GM19468 (cell line): ENCODE data around the gene ATP6V0D1.
"Not testable (repeated sequence)": the region's sequence is repeated elsewhere in the genome, so short reads cannot be mapped to it uniquely, and the experiment has no call there.

Experiments used
- ATAC-seq: cut with Tn5 transposase; IDR thresholded peaks from one replicate; pipeline ENCODE4 v1.9.1; 2021; ENCODE audit warnings: mild to moderate bottlenecking, moderate library complexity, moderate number of reproducible peaks; ENCODE audit not compliant: unreplicated experiment; ENCODE audit errors: extremely low read depth

Gene ATP6V0D1

GRCh38 chr16:67504031-67505021 is 23.4 kb upstream of the ATP6V0D1 start:
- no peak for ATAC-seq

- ATAC-seq, result no peak
These were observed 18.1 kb upstream of the ATP6V0D1 start for GRCh38 chr16:67499106-67499505.

GRCh38 chr16:67490335-67491096 is 9.6 kb upstream of the ATP6V0D1 start:
- no peak for ATAC-seq

- no peak for ATAC-seq
These were observed 8.6 kb upstream of the ATP6V0D1 start for GRCh38 chr16:67489401-67490083.

GRCh38 chr16:67487561-67487960 is 6.6 kb upstream of the ATP6V0D1 start:
- ATAC-seq, result not testable (repeated sequence)

- no peak for ATAC-seq
These were observed 5.8 kb upstream of the ATP6V0D1 start for GRCh38 chr16:67486805-67487204.

GRCh38 chr16:67483731-67484525 is 3.0 kb upstream of the ATP6V0D1 start:
- no peak for ATAC-seq

- no peak for ATAC-seq
These were observed 2.2 kb upstream of the ATP6V0D1 start, which contains the start of gene AGRP for GRCh38 chr16:67483150-67483549. Gene AGRP, minus strand, starts transcription at chr16:67483547. Its CDS starts 149 bp downstream, at chr16:67483398.

GRCh38 chr16:67482233-67482924 is 1.4 kb upstream of the ATP6V0D1 start:
- ATAC-seq, result no peak

- ATAC-seq, result no peak
These were observed 740 bp upstream of the ATP6V0D1 start for GRCh38 chr16:67481561-67482232.

- ATAC-seq, result no peak
These were observed 2.9 kb downstream of the ATP6V0D1 start for GRCh38 chr16:67477960-67478554.

GRCh38 chr16:67474551-67475455 is 6.2 kb downstream of the ATP6V0D1 start:
- no peak for ATAC-seq

- ATAC-seq, result no peak
These were observed 9.1 kb downstream of the ATP6V0D1 start for GRCh38 chr16:67471758-67472384.

GRCh38 chr16:67470359-67470758 is 10.6 kb downstream of the ATP6V0D1 start:
- ATAC-seq, result no peak

GRCh38 chr16:67468731-67469130 is 12.2 kb downstream of the ATP6V0D1 start:
- no peak for ATAC-seq

- ATAC-seq, result no peak
These were observed 14.4 kb downstream of the ATP6V0D1 start for GRCh38 chr16:67466581-67466980.

- ATAC-seq, result no peak
These were observed 16.4 kb downstream of the ATP6V0D1 start for GRCh38 chr16:67464565-67464964.
